Caco-2 (cell line): Measurements from ENCODE around the gene ENDOG. TPM values are rescaled to one million over a fixed set of nuclear protein-coding genes. Genes with fewer than 3 reads are reported as not detected.

Experiments
- BruUV-seq: library from RNA; stranded (reverse); fragments of 400-500 nt; replicated peaks from 2 replicates; lab custom pipeline; 2021; lab: Mats Ljungman, UMichigan
- CTCF ChIA-PET: fragments of 300-600 bp; sonication (Branson Sonifier 250); formaldehyde crosslinking; loops from one replicate; lab custom pipeline; 2022; ENCODE audit warnings: antibody characterized with exemption; lab: Charles Lee
- POLR2A ChIA-PET: fragments of 300-600 bp; sonication (Branson Sonifier 250); formaldehyde crosslinking; loops from one replicate; lab custom pipeline; 2022; ENCODE audit warnings: antibody characterized with exemption; lab: Charles Lee
- DNase-seq, 2 experiments: peaks; one replicate each; pipeline versions ENCODE4 v3.0.0 to v3.0.0-alpha.2; 2020 to 2022
- H3K27me3 ChIP-seq: replicated peaks from 2 replicates; pipeline ENCODE4 v1.6.0; 2011; ENCODE audit warnings: low read length; ENCODE audit not compliant: control insufficient read depth, insufficient read depth
- H3K36me3 ChIP-seq: 2 replicates; pipeline ENCODE4 v1.5.1; 2011; ENCODE audit warnings: low read length; ENCODE audit not compliant: control insufficient read depth, insufficient read depth
- H3K4me1 ChIP-seq: fragments of 250-450 bp; sonication (Bioruptor Pico); 2 replicates; pipeline ENCODE4 v1.5.1; 2020; ENCODE audit warnings: mild to moderate bottlenecking
- H3K4me3 ChIP-seq: 2 replicates; pipeline ENCODE4 v1.5.1; 2011; ENCODE audit warnings: low read depth, mild to moderate bottlenecking, control low read depth, low read length
- H3K9me3 ChIP-seq: fragments of 250-450 bp; sonication (Bioruptor Pico); 2 replicates; pipeline ENCODE4 v1.5.1; 2020; ENCODE audit warnings: mild to moderate bottlenecking, moderate library complexity
- H3K27ac Mint-ChIP-seq: one replicate; pipeline ENCODE4 v1.8.0; 2022; ENCODE audit warnings: mixed read lengths; ENCODE audit not compliant: unreplicated experiment
- H3K27me3 Mint-ChIP-seq: one replicate; pipeline ENCODE4 v1.8.0; 2022; ENCODE audit warnings: mixed read lengths; ENCODE audit not compliant: insufficient read depth, unreplicated experiment
- H3K36me3 Mint-ChIP-seq: one replicate; pipeline ENCODE4 v1.8.0; 2022; ENCODE audit warnings: mild to moderate bottlenecking, mixed read lengths; ENCODE audit not compliant: insufficient read depth, unreplicated experiment
- H3K4me1 Mint-ChIP-seq: one replicate; pipeline ENCODE4 v1.8.0; 2022; ENCODE audit warnings: low read depth, mixed read lengths; ENCODE audit not compliant: unreplicated experiment
- H3K4me3 Mint-ChIP-seq: one replicate; pipeline ENCODE4 v1.8.0; 2022; ENCODE audit warnings: mild to moderate bottlenecking, moderate library complexity, mixed read lengths; ENCODE audit not compliant: unreplicated experiment
- H3K9me3 Mint-ChIP-seq: one replicate; pipeline ENCODE4 v1.8.0; 2022; ENCODE audit warnings: mixed read lengths; ENCODE audit not compliant: unreplicated experiment
- intact Hi-C: fragments of 100-400 bp; cut with micrococcal nuclease; formaldehyde crosslinking; loops from one replicate; pipeline ENCODE4 v1.10.0; 2022; ENCODE audit not compliant: unreplicated experiment
- total RNA-seq: library from RNA; stranded (reverse); gene quantifications from 2 replicates; pipeline ENCODE4 v1.2.3, GENCODE V29; 2022
- TF ChIP-seq, protein P1 (sequence below), 2 experiments: fragments of 200-600 bp in 1 of 2; IDR thresholded peaks; 1 replicate in 1 of 2; 2 replicates in 1 of 2; pipeline versions ENCODE4 v1.5.1 to v1.8.0; 2011 to 2022; ENCODE audit warnings: antibody characterized with exemption in 1 of 2, control low read depth in 1 of 2, inconsistent platforms in 1 of 2, low read depth in 1 of 2, low read length in 1 of 2, mild to moderate bottlenecking in 1 of 2, moderate library complexity in 1 of 2; ENCODE audit not compliant: insufficient read depth in 1 of 2, severe bottlenecking in 1 of 2, unreplicated experiment in 1 of 2

ENDOG gene
- total RNA-seq, 1 experiment from 2014 or later: 30.0 TPM

DNA sequence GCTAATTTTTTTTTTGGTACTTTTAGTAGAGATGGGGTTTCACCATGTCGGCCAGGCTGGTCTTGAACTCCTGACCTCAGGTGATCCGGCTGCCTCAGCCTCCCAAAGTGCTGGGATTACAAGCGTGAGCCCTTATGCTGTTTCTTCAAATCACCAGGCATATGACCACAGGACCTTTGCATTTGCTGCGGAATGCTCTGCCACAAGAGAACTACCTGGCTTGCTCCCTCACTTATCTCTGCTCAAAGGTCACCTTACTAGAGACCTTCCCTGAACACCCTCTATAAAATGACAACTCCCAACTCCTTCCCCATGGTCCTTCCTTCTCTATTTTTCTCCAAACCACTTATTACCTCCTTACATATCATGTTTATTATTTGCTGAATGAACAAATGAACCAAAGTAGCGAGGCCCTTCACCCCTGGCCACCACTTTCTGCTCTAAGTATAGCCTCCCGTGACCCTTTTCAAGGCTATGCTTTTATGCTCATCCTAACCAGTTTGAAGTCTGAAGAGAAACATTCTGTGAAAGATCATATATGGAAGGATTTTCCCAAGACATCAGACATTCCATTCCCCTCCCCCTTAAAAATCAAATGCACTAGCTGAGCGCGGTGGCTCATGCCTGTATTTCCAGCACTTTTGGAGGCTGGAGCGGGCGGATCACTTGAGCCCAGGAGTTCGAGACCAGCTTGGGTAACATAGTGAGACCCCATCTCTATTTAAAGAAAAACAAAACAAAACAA is 47.8 kb upstream of the ENDOG start:
- ChIA-PET CTCF (interaction anchor here (1.0 kb wide), 1 partner anchor 48 kb away, joined by 4 read pairs; the partner anchor contains the start of gene ENDOG), POLR2A (interaction anchor here (1.1 kb wide), 1 partner anchor 46 kb away, joined by 5 read pairs; the partner anchor contains the start of gene ZDHHC12)
- H3K36me3 ChIP-seq: no peaks in the 10 kb centered on the region; the same call in 1 of the 2 replicates
- Mint-ChIP-seq H3K27me3 (no peaks in the 10 kb centered on the region), H3K27ac (peak overlapping the region; percentile 90), H3K9me3 (peaks cover 12% of the 10 kb centered on the region), H3K4me1 (peaks cover 13% of the 10 kb centered on the region), H3K36me3 (peaks cover 22% of the 10 kb centered on the region), H3K4me3 (peak overlapping the region; percentile 97)
- peaks cover 5% of the 10 kb centered on the region; the same call in 1 of the 2 replicates for H3K4me1 ChIP-seq
- peak overlapping the region; percentile 84 for H3K4me3 ChIP-seq
- H3K9me3 ChIP-seq: no peaks in the 10 kb centered on the region
- H3K27me3 ChIP-seq: no peaks in the 10 kb centered on the region
- intact Hi-C loops: loop anchor here (1.0 to 2.0 kb wide), 3 partner anchors 16 to 48 kb away; partner anchors contain the start of genes ENDOG and ZDHHC12
- TSS peak; percentile 48 for BruUV-seq
- no peak for DNase-seq
- TF ChIP-seq, protein P1, sequence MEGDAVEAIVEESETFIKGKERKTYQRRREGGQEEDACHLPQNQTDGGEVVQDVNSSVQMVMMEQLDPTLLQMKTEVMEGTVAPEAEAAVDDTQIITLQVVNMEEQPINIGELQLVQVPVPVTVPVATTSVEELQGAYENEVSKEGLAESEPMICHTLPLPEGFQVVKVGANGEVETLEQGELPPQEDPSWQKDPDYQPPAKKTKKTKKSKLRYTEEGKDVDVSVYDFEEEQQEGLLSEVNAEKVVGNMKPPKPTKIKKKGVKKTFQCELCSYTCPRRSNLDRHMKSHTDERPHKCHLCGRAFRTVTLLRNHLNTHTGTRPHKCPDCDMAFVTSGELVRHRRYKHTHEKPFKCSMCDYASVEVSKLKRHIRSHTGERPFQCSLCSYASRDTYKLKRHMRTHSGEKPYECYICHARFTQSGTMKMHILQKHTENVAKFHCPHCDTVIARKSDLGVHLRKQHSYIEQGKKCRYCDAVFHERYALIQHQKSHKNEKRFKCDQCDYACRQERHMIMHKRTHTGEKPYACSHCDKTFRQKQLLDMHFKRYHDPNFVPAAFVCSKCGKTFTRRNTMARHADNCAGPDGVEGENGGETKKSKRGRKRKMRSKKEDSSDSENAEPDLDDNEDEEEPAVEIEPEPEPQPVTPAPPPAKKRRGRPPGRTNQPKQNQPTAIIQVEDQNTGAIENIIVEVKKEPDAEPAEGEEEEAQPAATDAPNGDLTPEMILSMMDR (IDR thresholded peaks at IDR 0.05; ENCODE audit: insufficient read depth in 1 of 2, low read depth in 1 of 2, low read length in 1 of 2, severe bottlenecking in 1 of 2, unreplicated experiment in 1 of 2): no peak

DNA sequence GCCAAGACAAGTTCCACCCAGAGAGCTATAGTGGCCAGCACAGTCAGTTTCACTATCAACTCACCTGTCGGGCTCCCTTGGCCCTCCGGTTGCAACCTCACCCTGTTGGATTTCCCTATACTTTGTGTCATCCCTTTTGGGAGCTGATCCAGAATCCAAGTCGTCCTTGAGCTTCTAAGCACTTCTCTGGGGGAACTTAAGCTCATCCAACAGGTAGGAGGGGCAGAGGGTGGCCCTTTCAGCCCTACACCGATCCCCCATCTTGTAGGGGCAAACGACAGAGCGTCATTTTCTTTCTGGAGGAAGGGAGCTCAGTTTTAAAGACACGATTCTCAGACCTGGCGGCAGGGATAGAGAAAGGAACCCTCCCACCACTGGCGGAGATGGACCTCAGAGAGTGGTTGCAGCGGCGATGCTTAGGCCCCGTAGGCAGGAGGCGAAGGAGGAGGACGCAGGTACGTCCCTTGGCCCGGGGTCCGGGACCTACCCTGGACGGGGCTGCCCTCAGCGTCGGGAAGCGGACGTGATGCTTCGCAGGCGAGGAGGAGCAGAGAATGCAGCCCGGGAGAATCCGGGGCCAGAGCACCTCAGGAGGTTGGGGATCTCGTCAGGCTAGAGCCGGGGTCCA is 47.1 kb upstream of the ENDOG start:
- Histone ChIP-seq H3K4me3 (peak overlapping the region; percentile 84), H3K9me3 (peaks cover 5% of the 10 kb centered on the region; the same call in 1 of the 2 replicates), H3K27me3 (no peaks in the 10 kb centered on the region), H3K4me1 (peaks cover 5% of the 10 kb centered on the region; the same call in 1 of the 2 replicates), H3K36me3 (no peaks in the 10 kb centered on the region; the same call in 1 of the 2 replicates)
- TF ChIP-seq, protein P1 (IDR thresholded peaks at IDR 0.05; ENCODE audit: insufficient read depth in 1 of 2, low read depth in 1 of 2, low read length in 1 of 2, severe bottlenecking in 1 of 2, unreplicated experiment in 1 of 2): no peak
- peak overlapping the region; percentile 97 for H3K4me3 Mint-ChIP-seq
- H3K27ac Mint-ChIP-seq: peak overlapping the region; percentile 90
- H3K9me3 Mint-ChIP-seq: peaks cover 12% of the 10 kb centered on the region
- intact Hi-C loops: loop anchor here (1.0 to 2.0 kb wide), 3 partner anchors 15 to 48 kb away; partner anchors contain the start of genes ENDOG and ZDHHC12
- H3K4me1 Mint-ChIP-seq: peaks cover 10% of the 10 kb centered on the region
- H3K36me3 Mint-ChIP-seq: peaks cover 18% of the 10 kb centered on the region
- DNase-seq: peak; percentile 42 to 45
- CTCF ChIA-PET: interaction anchor here (0.6 to 1.2 kb wide), 3 partner anchors 28 to 47 kb away, joined by 4 read pairs; partner anchors contain the start of gene ENDOG
- BruUV-seq: no TSS peak
- POLR2A ChIA-PET: interaction anchor here (0.6 to 1.1 kb wide), 2 partner anchors 47 to 164 kb away, joined by 5 to 7 read pairs; partner anchors contain the start of gene ZDHHC12
- H3K27me3 Mint-ChIP-seq: no peaks in the 10 kb centered on the region
